T-helper 1 cell (primary cell): ENCODE measurements around the gene DPP4.
"Not testable (repeated sequence)": the region's sequence is repeated elsewhere in the genome, so short reads cannot be mapped to it uniquely, and the experiment has no call there.

Source experiments
- DNase-seq, 5 donors: peaks; one replicate each; pipeline ENCODE4 v3.0.0-alpha.2; 2012 to 2020

DPP4 gene

GRCh38 chr2:162057426-162057825 lies 16.6 kb downstream of the DPP4 start:
- peak in 1 of 5 donors; percentile 60 for DNase-seq

GRCh38 chr2:162056796-162057399 lies 17.1 kb downstream of the DPP4 start:
- DNase-seq = peak in 1 of 5 donors; percentile 42

DNA sequence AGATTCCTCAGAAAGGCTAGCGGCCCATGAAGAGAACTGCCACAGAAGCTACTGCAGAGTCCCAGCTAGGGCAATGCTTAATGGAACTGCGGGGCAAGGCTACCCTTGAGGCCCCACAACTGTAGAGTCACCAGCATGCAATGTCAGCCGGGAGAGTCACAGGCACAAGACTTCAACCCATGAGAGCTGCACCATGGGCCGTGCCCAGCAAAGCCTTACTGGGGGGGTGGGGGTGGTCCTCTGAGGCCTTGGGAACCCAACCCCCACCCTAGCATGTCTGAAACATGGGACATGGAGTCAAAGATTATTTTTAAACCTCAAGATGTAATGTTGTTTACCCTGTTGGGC lies 20.2 kb downstream of the DPP4 start:
- DNase-seq = no peak

- no peak for DNase-seq
Observed at GRCh38 chr2:162053066-162053807, 20.8 kb downstream of the DPP4 start.

- no peak for DNase-seq
Observed at GRCh38 chr2:162050513-162050961, 23.5 kb downstream of the DPP4 start.

GRCh38 chr2:162049089-162049488 lies 24.9 kb downstream of the DPP4 start:
- not testable (repeated sequence) for DNase-seq

GRCh38 chr2:162044586-162044985 lies 29.4 kb downstream of the DPP4 start:
- DNase-seq = no peak

DNA sequence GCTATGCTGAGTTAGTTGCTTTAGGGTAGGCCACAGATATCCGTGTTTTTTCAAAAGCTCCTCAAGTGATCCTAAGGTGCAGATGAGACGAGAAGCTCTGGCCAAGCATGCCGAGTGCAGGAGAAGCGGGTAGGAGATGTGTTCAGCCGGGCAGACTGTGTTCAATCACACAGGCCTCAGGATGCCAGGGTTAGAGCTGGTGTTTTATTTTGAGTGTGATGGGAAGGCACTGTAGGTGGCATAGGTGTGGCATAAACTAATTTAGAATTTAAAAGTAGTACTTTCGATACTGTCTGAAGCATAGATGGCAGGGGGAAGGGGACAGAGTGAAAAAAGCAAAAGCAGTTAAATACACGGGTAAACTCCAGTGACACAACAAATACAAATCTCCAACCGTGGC lies 30.9 kb downstream of the DPP4 start:
- DNase-seq = no peak

DNA sequence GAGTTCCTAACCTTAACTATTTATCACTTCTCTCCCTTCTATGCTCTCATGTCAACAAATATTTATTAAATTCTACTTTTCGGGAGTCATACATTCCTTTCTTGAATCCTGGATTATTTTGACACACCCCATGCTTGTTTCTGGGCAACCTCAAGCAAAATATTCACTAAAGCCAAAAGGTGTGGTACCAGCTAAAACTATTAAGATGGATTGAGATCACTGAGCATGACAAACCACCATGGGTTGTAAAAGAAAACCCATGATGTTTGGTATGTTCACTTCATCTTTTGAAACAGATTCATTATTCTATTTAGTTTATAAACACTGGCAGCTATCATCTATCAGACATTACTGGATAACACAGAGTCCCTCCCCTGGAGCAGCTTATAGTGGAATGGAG lies 32.5 kb downstream of the DPP4 start:
- no peak for DNase-seq

- no peak for DNase-seq
Observed at GRCh38 chr2:162038725-162039124, 35.3 kb downstream of the DPP4 start.

DNA sequence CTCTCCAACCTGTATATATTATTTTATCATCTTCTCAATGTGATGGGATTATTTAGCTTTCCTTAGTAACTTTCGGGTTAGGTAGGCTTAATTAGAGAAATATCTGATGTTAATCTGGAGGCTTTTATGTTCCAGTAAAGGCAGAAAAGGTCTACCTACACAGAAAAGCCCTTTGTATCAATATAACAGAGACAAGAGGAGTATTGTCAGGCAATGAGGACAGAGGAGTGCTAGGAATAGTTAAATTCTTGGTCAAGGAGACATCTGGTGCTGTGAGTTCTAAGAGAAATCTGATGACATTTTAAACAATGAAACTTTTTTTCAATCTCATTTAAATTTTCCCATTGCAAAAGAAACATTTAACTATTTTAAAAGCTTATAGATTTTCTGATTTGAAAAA lies 36.1 kb downstream of the DPP4 start:
- no peak for DNase-seq

DNA sequence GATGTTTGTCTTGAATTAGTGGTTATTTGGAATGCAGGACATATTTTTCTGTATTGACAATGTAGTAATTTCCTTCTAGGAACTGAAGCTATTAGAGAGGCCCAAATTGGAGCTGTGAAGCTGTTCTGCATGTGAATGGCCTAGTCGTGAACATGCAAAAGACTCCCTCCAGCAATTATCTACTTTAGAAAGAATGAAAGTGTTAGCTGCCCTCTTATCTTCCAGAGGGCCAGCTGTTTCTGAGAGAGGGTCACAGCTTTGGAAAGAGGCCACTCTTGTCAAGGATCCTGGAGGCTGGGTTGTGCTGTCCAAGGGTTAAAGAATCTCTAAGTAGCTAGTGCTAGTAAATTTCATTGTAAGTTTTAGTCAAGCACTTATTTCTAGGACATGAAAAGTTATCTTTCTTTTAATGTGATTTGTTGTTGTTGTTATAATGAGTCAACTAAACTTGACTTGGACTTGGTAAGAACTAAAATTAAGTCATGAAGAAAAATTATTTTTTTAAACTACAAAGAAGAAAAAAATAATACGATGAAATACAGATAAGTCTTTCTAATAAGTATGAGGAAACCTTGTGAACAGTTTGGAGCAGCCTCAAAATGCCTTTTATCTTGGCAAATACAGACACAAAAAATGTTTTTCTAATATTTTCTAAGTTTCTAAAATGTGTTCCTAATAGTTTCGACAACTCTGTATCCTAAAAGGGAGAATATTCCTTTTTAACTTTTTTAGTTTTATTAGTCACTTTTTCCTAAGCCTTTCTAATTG lies 36.8 kb downstream of the DPP4 start:
- no peak for DNase-seq

GRCh38 chr2:162035981-162036380 lies 38.0 kb downstream of the DPP4 start:
- DNase-seq = no peak

DNA sequence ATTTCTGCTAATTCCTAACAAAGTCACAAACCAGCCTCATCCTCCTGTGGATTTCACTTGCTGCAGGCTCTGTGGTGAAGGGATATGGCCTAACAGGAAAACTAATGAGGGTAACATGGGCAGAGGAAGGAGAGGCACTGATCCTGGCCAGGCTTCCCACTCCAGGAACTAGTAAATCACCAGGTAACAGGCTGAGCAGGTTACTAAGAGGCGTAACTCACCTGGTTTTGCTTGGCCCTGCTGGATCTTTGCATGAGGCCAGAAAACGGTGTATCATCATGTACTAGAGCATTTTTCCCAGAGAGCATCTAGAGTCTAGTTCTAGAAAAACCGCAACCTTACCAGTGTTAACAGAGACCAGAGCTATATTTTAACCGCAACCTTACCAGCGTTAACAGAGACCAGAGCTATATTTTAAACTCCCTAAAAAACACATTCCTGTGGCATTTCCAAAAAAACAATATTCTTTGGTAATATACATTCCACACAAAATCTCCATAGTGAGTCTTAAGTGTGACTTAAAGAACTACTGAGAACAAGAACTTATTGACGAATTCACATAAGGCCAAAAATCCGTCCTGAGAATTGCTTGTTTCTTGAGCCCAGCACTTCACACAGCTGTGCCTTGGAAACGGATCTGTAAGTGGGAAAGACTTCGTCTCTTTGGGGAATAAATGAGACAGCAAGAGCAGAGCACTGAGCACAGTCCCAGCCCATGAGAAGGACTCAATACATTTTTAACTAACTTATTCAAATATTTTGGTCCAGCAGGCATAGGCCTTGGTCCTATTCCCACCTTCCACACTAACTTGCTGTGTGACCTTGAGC lies 43.4 kb downstream of the DPP4 start:
- DNase-seq = no peak

DNA sequence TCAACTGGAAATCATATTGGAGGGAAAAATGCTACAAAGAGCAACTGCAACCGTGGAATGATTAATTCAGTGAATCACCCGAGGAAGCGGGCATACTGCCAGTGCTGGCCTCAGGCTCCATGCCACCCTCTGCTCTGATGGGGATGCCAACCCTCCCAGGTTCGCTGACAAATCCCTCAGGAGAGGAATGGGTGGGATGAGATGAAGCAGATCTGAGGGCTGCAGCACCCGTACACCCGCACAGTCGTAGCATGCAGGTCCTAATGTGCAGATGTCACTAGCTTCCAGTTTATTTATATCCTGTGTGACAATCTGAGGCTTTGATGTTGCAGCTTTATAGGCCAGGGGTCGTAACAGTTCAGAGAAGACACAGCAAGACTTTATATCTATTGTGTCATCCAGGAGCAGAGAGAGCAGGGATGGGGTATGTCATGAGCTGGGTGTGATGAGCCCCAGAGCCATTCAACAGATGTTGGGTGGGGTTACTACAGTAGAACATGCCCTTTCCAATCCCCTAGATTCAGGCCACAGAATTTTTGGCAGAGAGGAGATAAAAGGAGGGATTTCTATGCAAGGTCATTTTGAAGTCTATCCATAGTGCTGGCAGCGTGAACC lies 44.6 kb downstream of the DPP4 start:
- no peak for DNase-seq

DNA sequence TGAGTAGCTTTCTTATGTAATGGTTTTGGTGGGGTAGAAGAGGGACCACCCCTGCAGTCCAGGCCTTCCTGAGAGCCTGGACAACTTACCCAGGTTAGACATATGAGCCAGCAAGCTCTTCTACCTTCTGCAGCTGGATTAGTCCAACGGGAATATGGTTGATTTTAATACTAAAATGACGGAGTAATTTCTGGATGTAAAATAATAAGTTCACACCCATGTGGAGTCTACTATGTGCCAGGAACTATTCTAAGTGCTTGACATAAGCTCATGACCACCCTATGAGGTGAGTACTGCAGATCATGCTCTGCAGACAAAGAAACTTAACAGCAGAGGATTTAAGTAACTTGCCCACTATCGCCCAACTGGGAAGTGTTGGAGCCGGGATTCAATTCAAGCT lies 45.5 kb downstream of the DPP4 start:
- DNase-seq = no peak

DNA sequence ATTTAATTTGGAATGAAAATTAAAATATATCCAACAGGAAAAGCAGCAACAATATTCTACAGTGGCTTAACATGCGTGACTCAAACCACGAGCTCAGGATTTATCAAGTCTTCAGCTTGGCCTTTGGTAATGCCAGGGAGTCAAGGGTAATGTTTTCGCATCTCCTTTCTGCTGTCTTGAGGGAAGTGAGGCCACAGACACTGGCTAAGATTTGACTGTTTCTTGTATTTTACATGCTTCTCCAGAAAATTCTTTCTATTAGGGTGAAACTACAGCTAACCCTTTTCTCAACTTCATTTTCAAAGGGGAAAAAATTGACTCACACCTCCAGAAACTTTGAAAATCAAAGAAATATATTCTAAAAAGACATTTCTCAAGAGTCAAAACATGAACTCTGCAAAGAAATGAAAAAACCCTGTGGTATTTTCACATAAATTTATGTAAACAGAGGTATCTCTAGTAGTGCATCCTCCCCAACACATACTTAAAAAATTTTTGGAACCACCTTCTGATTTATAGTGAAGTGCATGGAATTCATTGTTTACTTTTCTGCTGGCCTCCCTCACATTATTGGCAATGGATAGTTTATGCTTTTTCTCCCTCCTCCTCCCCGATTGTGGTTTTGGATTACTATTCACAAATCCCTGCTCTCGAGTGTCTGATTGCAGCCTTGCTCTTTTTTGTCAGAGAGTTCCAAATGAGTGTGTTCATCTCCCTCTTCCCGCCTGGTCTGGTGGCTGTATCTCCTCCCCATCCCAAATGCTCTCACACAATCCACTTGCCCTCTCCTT lies 48.7 kb downstream of the DPP4 start:
- no peak for DNase-seq

GRCh38 chr2:162022290-162022945 lies 51.6 kb downstream of the DPP4 start:
- no peak for DNase-seq

- no peak for DNase-seq
Observed at GRCh38 chr2:162021516-162022058, 52.4 kb downstream of the DPP4 start.

- DNase-seq = peak in 1 of 5 donors; percentile 54
Observed at GRCh38 chr2:162018530-162018929, 55.5 kb downstream of the DPP4 start.

DNA sequence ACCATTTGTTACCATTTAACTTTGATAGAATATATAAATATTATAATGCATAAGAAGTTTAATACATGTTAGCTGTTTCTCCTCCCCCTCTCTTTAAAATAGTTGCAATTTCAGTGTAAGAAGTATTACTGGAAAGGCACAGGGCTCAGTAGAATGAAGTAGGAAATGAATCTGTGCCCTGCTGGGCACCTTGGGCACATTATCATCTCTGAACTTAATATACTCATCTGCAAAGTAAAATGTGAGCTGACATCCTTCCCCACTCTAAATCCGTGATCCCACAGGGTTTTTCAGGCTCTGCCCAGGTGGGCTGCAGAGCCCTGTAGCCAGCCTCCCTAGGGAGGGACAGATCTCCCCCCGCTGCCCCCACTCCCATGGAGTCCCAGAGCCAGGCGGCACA lies 56.8 kb downstream of the DPP4 start:
- peak in 1 of 5 donors; percentile 62 for DNase-seq
